Measurements from ENCODE around the gene CFAP74. TPM values are rescaled to one million over a fixed set of nuclear protein-coding genes. Genes with fewer than 3 reads are reported as not detected.

The CFAP74 gene
- total RNA-seq, 2 experiments from 2014 or later: not detected

DNA sequence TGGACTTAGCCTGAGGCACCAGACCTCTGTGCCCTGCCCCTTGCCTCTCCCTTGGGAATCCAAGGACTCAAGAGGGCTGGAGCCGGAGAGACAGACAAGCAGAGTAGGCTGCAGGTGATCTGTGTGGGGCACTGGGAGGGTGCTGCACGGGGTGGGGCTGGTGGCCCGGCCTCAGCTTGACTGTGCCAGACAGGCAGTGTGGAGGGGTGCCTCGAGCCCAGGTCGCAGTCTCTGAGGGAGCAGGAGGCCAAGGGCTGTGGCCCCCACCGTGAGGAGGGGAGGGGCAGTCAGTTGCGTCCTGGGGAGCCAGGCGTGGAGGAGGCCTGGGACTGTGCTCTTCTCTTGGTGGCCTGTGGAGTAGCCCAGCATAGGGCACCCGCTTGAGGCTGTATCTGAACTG lies 19.6 kb upstream of the CFAP74 start:
- ChIA-PET CTCF (no interaction called here), POLR2A (no interaction called here)

DNA sequence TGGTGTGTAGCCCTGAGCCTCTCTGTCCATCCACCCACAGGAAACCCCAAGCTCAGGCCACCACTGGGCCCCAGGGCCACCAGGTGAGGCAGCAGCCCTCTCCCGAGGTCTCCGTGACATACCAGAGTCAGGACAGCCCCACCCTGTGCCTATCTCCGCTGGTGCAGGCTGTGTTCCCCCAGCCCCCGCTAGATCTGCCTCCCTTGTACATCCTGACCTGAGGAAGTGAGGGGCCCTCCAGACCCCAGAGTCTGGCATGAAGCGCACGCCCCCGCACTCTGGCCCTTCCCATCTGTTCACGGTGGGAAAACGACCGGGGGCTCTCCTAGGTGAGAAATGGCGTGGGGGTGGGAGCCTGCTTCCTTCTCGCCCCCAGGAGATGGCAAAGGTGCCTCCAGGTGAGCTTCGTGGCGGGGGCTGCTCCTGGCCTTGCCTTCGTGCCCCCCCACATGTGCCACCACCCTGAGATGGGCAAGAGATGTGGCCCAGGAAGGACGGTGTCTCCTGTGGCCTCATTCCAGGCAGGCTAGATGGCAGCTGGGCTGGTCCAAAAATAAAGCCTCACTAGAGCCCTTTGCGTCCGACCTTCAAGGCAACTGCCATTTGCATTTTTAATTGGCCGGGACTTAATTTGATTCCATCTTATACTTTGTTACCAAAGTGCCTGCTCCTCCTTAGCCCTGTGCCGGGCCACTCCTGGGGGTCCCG lies 18.6 kb upstream of the CFAP74 start:
- POLR2A ChIA-PET: no interaction called here
- CTCF ChIA-PET: interaction anchor here (1.2 kb wide), 1 partner anchor 21 kb away, joined by 4 read pairs; no protein-coding TSS in a partner anchor

DNA sequence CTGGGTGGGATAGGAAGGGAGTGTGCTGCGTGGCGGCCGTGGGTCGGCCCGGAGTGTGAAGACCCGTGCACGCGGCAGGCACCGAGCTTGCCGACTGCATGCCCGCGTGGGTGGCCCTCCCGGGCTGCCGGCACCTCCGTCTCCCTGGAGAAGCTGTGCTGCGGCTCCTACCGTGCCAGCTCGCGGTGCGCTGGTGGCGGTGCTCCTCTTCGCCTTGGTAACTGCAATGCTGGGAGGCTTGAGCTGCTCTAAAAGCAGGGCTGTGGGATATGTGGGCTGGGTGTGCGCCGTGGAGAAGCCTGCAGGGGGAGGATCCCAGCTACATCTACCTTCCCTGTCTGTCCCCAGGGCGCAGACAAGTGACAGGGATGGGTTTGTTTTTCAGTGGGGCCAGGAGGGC lies 18.0 kb upstream of the CFAP74 start:
- POLR2A ChIA-PET: no interaction called here
- CTCF ChIA-PET: interaction anchor here (1.2 to 1.3 kb wide), 2 partner anchors 21 to 23 kb away, joined by 4 to 5 read pairs; no protein-coding TSS in a partner anchor

DNA sequence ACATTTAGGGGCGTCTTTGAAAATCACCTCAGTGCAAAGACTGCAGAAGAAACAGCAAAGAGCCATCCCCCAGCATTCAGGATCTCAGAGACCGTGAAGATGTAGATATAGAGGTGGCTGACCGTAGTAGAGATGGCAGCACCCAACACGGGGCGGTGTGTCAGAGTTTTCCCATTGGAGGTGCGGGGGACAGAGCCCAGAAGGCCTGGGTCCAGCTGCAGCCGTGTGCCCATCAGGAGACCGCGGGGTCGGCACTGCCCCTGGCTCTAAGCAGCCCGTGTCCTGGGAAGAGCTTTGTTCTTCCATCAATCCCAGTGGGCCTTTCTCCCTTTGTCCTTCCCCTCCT lies 16.7 kb upstream of the CFAP74 start:
- CTCF ChIA-PET: interaction anchor here (1.3 kb wide), 1 partner anchor 24 kb away, joined by 5 read pairs; no protein-coding TSS in a partner anchor

DNA sequence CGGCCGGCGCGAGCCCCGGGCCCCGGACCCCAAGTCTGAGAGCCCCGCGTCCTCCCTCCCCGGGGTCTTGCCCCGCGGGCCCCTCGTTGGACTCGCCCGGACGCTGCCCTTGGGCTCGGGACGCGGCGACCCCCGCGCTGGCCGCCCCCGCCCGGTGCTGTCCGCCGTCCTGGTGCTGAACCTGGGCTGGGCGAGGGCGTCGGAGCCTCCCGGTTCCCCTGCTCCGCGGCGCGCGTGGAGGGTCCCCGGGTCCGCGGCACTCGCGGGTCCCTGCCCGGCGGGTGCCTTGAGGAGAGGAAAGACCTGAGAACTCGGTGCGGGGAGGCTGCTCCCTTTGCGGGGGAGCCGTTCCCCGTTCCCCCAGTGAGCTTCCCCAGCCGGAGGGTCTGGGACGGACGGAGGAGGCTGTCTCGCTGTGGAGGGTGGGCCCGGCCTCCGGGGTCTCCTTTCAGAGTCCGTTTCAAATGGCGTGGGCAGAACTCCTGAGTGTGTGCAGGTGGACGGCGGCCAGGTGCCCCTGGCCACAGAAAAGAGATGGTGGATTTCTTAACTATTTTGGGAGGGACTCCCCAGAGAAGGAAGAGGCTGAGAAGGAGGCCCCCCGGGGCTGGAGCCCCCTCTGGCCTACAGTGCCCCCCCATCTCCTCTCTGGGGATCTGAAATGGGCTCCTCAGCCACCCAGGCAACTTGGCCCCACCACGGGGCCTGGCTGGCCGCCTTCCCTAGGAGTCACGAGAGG lies 16.2 kb upstream of the CFAP74 start:
- POLR2A ChIA-PET: no interaction called here
- CTCF ChIA-PET: interaction anchor here (1.3 kb wide), 1 partner anchor 25 kb away, joined by 5 read pairs; no protein-coding TSS in a partner anchor

More for the DNA sequence above, 16.7 kb upstream of the CFAP74 start:
- POLR2A ChIA-PET: no interaction called here

DNA sequence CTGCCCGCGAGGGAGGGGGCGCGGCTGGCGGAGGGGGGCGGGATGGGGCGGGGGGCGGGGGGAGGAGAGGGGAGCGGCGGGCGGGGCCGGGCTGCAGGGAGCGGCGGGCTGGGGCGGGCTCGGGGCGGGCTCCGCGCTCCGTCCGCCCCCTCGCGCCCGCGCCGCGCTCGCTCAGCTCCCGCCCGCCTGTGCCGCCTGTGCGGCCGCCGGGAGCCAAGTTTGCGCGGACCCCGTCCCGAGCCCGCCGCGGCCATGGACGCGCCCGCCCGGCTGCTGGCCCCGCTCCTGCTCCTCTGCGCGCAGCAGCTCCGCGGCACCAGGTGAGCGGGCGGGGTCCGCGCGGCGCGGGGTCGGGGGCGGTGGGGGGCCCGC lies 15.6 kb upstream of the CFAP74 start, which contains the start of gene GABRD:
Gene GABRD (plus strand): TSS at position 174 of the 372 bp plus-strand sequence. CDS start 79 bp downstream, at position 253.
- POLR2A ChIA-PET: no interaction called here
- CTCF ChIA-PET: interaction anchor here (1.4 kb wide), 1 partner anchor 26 kb away, joined by 5 read pairs; no protein-coding TSS in a partner anchor

DNA sequence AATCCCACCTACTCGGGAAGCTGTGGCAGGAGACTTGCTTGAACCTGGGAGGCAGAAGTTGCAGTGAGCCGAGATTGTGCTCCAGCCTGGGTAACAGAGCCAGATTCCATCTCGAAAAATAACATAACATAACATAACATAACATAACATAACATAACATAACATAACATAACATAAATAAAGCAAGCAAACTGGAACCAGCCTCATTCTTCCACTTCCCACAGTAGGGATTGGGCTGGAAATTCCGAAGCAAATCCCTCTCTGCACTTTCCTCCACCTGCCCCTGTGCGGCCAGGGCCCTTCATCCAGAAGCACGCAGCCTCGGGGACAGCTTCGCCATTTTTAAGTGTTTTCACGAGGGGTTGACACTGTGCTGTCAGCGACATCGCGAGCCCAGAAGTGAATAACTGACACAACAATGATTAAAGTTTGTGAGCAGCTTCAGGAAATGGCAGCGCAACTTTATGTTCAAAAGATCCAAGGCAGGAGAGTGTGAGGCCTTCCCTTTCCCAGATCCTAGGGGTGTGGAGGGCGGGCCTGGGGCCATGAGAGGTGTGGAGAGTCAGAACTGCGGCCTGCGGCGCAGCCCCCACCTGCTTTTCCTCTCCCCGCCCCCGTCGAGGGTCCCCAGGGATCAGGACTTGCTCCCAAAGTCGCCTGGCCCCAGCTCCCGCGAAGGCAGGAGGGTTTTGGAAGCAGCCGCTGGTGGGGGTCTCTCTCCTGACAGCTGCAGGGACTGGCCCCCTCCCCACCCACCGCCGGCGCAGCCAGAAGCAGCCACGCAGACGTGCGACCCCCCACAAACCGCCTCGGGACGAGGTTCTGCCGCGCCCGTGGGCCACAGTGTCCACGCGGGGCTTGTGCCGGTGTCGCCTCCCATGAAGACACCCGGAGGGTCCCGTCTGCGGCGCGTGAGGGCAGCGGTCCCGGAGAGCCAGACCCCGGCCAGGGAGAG lies 14.9 kb upstream of the CFAP74 start:
- POLR2A ChIA-PET: no interaction called here
- CTCF ChIA-PET: interaction anchor here (1.4 kb wide), 1 partner anchor 26 kb away, joined by 5 read pairs; no protein-coding TSS in a partner anchor

DNA sequence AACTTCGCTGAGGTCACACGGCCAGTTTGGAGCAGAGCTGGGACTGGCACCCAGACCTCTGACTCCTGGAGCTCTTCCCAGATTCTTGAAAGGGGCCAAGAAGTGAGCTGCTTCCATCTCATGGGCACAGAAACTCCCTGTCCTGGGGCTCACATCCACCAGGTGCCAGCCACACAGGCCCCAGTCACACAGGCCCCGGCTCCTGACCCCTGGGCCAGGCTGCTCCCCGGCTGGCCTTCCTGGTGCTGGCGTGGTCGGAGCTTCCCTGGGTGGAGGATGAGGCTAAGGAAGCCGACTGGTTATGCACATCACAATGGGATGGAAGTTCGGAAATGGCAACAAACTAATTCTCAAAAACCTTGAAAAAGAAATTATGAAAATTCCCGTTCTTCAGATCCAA lies 12.5 kb upstream of the CFAP74 start:
- POLR2A ChIA-PET: no interaction called here
- CTCF ChIA-PET: no interaction called here

DNA sequence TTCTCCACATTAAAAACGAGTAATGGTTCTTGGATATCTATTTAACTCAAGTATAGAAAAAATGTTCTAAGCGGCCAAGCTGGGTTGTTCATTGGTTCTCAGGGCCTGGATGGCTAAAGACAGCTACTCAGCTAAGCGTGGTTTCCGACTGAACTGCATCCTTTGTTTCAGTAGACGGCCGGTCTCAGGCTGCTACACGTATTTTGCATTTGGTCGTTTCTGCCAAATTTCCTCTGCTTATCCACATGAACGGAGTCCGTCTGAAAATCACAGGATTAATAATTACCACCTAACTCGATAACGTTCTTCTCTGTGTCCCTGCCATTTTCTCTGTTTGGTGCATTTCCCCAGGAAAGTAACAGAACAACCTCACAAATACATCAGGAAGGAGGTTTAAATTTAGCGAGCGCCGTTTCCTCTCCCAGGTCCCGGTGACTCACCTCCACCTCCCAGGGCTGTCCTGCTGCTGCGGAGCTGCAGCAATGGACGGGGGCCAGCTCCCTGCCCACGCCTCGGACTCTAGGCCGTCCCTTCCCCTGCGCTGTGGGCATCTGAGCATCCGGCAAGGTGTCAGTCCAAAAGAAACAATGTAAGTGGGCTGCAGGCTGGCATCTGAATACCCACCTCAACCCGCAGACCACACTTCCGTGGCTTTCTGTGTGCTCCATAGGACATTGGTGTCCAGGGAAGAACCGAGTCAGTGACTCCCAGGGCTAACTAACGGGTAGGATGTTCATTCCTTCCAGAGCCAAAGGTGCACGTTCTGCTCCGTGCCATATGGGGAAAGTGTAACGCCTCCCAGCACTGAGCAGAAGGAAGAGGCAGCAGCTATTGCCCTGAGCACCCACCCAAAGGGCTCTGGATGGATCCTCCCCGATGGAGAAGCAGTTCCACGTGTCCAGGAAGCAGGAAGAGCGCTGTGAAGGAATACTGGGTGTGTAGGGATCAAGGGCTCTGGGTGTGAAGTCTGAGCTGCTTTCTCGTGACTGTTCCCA lies 11.5 kb upstream of the CFAP74 start:
- ChIA-PET POLR2A (no interaction called here), CTCF (interaction anchor here (1.1 kb wide), 1 partner anchor 30 kb away, joined by 3 read pairs; no protein-coding TSS in a partner anchor)

DNA sequence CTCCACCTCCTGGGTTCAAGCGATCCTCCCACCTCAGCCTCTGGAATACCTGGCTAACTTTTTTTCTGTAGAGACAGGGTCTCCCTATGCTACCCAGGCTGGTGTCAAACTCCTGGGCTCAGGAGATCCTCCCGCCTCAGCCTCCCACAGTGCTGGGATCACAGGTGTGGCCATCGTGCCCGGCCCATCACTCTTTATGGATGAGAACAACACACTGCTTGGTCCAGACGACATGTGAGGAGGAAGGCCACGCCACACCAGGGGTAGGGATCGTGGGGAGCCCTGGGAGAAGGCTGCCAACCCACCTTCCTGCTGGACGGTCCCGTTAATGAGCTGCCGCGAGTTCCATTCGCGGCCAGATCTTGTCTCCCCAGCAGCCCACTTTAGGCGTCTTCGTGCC lies 10.6 kb upstream of the CFAP74 start:
- CTCF ChIA-PET: no interaction called here
- POLR2A ChIA-PET: no interaction called here

DNA sequence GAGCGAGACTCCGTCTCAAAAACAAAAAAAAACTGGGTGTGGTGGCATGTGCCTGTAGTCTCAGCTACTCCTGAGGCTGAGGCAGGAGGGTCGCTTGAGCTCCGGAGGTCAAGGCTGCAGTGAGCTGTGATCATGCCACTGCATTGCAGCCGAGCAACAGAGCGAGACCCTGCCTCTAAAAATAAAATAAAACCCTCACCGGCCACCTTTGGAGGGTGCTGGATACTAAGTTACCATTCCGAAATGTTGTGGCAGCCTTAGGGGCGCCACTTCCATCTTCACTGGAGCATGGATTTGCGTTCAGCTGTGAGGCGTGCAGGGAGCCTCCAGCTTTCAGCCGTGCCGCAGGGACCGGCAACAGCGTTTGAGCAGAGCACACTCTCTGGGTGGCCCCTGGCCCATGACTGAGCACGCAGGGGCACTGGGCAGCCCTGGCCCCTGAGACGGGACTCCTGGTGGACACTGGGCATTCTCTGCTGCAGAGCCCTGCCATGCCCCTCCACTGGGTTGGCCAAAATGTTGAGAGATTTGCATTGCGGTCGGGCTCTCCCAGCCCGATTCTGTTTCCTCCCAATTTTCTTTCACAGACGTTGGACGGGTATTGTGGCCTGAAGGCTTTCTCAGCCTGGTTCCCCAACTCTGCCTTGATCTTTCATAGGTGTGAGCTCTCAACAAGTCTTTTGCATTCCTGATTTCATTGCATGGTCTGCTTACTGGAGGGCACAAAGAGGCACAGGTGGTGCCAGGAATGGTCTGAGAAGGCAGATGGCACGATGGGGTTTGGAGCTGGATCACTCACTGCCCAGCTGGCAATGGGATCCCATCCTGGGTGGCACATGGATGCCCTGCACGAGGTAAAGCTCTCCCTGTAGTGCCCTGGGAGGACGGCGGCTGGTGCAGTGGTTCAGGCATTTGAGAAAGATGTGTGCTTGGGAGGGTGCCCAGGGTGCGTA lies 5.8 kb upstream of the CFAP74 start:
- CTCF ChIA-PET: interaction anchor here (0.9 kb wide), 1 partner anchor 56 kb away, joined by 6 read pairs; no protein-coding TSS in a partner anchor
- POLR2A ChIA-PET: no interaction called here

DNA sequence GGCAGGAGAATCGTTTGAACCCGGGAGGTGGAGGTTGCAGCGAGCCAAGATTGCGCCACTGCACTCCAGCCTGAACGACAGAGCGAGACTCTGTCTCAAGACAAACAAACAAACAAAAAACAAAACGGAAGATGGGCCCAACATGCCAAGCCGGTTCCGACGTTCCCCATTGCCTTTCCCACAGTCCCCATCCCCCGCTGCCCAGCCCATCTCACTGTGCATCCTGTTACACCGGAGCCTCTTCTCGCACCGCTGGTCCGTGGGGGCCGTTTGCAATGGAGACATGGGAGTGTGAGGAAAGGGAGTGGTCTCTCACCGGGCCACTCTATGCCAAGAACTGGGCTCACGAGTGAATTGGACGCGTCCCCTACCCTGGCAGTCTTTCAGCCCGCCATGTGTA lies 1.3 kb upstream of the CFAP74 start:
- POLR2A ChIA-PET: no interaction called here
- CTCF ChIA-PET: no interaction called here

DNA sequence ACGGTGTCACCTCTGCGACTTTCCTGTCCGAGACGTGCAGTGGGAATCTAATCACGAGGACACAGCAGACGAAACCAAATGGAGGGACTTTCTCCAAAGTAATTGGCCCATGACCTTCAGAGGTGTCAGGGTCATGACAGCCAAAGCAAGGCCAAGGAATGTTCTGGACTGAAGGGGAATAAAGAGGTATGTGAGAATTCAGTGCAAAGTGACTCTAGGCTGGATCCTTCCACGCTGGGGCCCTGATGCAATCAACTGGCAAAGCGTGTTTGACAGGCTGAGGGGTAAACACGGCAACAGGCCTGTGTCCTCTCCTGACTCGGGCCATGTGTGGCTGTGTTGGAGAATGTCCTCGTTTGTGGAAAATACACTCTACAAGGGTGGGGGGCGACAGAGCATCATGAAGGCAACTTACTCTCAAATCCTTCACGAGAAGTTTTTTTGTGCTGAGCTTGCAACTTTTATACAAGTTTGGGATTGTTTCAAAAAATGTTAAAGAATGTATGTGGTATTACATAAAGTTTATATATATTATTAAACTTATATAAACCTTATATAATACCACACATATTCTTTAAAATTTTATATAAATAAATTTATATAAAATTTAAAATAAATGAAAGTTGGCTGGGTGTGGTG lies 1.7 kb downstream of the CFAP74 start:
- CTCF ChIA-PET: no interaction called here
- POLR2A ChIA-PET: no interaction called here

DNA sequence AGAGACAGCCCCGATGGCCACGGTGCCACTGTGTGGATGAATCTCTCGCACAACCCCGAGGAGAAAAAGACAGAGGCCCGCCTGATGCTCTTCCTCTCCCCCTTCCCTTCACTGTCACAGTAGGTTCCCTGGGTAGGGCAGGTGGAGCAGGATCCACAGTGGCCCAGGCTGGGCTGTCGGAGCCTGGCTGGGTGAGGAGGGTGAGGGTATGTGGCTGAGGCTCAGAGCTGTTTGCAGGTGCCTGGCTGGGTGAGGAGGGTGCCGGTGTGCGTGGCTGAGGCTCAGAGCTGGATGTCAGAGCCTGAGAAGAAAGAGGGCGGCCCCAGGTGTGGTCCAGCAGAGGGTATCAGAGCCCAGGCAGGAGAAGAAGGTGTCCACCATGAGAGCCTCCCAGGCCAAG lies 2.7 kb downstream of the CFAP74 start:
- POLR2A ChIA-PET: no interaction called here

DNA sequence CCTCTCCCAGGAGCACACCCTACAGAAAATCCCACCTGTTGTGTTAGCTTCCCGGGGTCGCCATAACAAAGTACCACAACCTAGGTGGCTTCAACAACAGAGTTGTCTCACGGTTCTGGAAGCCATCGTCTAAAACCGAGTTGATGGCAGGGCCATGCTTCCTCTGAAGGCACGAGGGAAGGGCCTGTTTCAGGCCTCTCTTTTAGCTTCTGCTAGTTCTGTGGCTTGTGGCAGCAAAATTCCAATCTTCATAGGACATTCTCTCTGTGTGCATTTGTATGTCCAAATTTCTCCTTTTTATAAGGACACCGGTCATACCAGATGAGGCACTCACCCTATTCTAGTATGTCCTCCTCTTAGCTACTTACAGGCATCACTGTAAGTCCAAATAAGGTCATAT lies 3.2 kb downstream of the CFAP74 start:
- ChIA-PET POLR2A (no interaction called here), CTCF (no interaction called here)

More for the DNA sequence above, 2.7 kb downstream of the CFAP74 start:
- CTCF ChIA-PET: no interaction called here

DNA sequence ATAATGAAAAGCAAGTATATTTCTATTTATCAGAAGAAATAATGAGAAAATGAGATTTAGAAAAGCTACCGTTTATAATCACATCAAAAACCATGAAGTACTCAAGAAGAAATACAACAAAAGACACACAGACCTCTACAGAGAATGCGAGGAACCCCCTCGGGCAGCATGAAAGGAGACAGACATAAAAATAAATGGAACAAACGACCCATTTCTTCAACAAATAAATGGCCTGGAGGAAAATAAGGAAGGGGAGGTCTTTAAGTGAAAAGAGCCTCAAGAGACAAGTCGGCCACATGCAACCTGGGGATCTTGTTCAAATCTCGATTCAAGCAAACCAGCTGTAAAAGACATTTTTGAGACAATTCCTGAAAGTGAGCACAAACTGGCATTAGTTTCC lies 6.0 kb downstream of the CFAP74 start:
- ChIA-PET CTCF (interaction anchor here (0.7 to 2.2 kb wide), 2 partner anchors 47 to 381 kb away, joined by 3 to 5 read pairs; no protein-coding TSS in a partner anchor), POLR2A (no interaction called here)

DNA sequence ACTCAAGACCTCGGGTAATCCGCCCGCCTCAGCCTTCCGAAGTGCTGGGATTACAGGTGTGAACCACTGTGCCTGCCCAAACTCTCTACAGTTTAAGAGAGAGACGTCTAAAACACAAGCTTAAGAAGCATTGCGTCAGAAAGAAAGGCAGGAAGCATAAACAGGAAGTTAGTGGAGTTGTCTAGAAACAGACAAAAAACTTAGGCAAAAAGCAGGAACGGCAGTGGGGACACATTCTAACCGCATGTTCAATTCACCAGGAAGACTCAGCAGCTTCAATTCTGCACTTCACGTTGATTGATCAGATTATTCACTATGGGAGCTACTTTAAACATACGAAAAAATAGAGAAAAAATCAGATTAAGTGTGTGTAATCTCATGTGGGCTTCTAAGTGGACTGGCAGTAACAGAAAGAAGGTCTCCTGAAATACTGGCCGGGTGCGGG lies 7.4 kb downstream of the CFAP74 start:
- ChIA-PET POLR2A (no interaction called here), CTCF (interaction anchor here (2.2 kb wide), 1 partner anchor 49 kb away, joined by 5 read pairs; no protein-coding TSS in a partner anchor)

All from activated CD8-positive, alpha-beta memory T cell treated with anti-CD3 and anti-CD28 coated beads for 36 hours (primary cell).